K562 (cell line): ENCODE data around the gene NEB. TPM values are rescaled to one million over a fixed set of nuclear protein-coding genes. Genes with fewer than 3 reads are reported as not detected.

Experiments used
- ATAC-seq: fragments of 200-7000 bp; cut with Tn5 transposase; 3 replicates; pipeline ENCODE4 v1.9.1; 2020; ENCODE audit warnings: moderate library complexity
- BruUV-seq: library from RNA; stranded (reverse); fragments of 400-500 nt; replicated peaks from 2 replicates; lab custom pipeline; 2021; lab: Mats Ljungman, UMichigan
- CTCF ChIA-PET: fragments of 300-600 bp; formaldehyde crosslinking; extraction: SDS; loops from one replicate; lab custom pipeline; 2021; ENCODE audit warnings: low intra/inter-chr PET ratio; lab: Yijun Ruan, JAX
- POLR2A ChIA-PET: fragments of 300-600, 350-650 bp; sonication (Branson Sonifier 250); formaldehyde crosslinking; extraction: SDS; loops from one replicate; lab custom pipeline; 2021; ENCODE audit warnings: antibody characterized with exemption, inconsistent platforms; lab: Yijun Ruan, JAX
- DNase-seq, 4 experiments: peaks; one replicate each; pipeline versions ENCODE4 v3.0.0 to v3.0.0-alpha.2; 2011 to 2018; ENCODE audit warnings: low spot score in 3 of 4, mixed read lengths in 3 of 4; ENCODE audit errors: extremely low read depth in 1 of 4
- FAIRE-seq: peaks from 2 replicates; lab custom pipeline; 2011; peaks lifted over from hg19 to GRCh38; lab: Jason Lieb, UNC
- H2AFZ ChIP-seq: 2 replicates; pipeline ENCODE4 v1.6.0; 2011; ENCODE audit warnings: low read depth, low read length, control low read depth, inconsistent platforms
- H3K27ac ChIP-seq: fragments of 200-600 bp; 3 replicates; pipeline ENCODE4 v1.8.0; 2011; ENCODE audit warnings: low read depth, mild to moderate bottlenecking, control low read depth, inconsistent platforms, low read length, moderate library complexity, mixed read lengths; ENCODE audit errors: extremely low read depth
- H3K27me3 ChIP-seq, 2 experiments: fragments of 300-600 bp in 1 of 2; 2 replicates in 1 of 2; 3 replicates in 1 of 2; pipeline versions ENCODE4 v1.6.0 to v1.8.0; 2011; ENCODE audit warnings: inconsistent platforms in 2 of 2, low read length in 2 of 2, mild to moderate bottlenecking in 1 of 2, mixed read lengths in 1 of 2, moderate library complexity in 1 of 2; ENCODE audit not compliant: control insufficient read depth in 2 of 2, insufficient read depth in 2 of 2
- H3K36me3 ChIP-seq: fragments of 300-600 bp; 3 replicates; pipeline ENCODE4 v1.8.0; 2011; ENCODE audit warnings: mild to moderate bottlenecking, low read length, inconsistent platforms; ENCODE audit not compliant: control insufficient read depth, insufficient read depth
- H3K4me1 ChIP-seq, 2 experiments: fragments of 200-600 bp in 1 of 2; replicated peaks in 1 of 2; 2 replicates in 1 of 2; 3 replicates in 1 of 2; pipeline versions ENCODE4 v1.5.1 to v1.8.0; 2011; ENCODE audit warnings: inconsistent platforms in 2 of 2, low read length in 2 of 2, mild to moderate bottlenecking in 1 of 2, mixed read lengths in 1 of 2, moderate library complexity in 1 of 2; ENCODE audit not compliant: control insufficient read depth in 2 of 2, insufficient read depth in 2 of 2
- H3K4me2 ChIP-seq: 2 replicates; pipeline ENCODE4 v1.6.1; 2011; ENCODE audit warnings: low read length, control low read depth, inconsistent platforms, mixed read lengths; ENCODE audit not compliant: insufficient read depth
- H3K4me3 ChIP-seq: fragments of 200-600 bp; sonication (generic), shearing (Covaris generic); 2 replicates; pipeline ENCODE4 v1.5.1; 2016; ENCODE audit warnings: control low read depth, inconsistent platforms
- H3K79me2 ChIP-seq: fragments of 200-600 bp; 3 replicates; pipeline ENCODE4 v1.8.0; 2011; ENCODE audit warnings: low read length, inconsistent platforms; ENCODE audit not compliant: control insufficient read depth, insufficient read depth
- H3K9ac ChIP-seq, 2 experiments: 2 replicates each; pipeline versions ENCODE4 v1.6.0 to v1.6.1; 2011; ENCODE audit warnings: low read depth in 2 of 2, low read length in 2 of 2, control low read depth in 1 of 2, inconsistent platforms in 1 of 2, mild to moderate bottlenecking in 1 of 2, mixed read lengths in 1 of 2; ENCODE audit not compliant: insufficient read depth in 1 of 2
- H3K9me1 ChIP-seq: one replicate; pipeline ENCODE4 v1.6.0; 2011; ENCODE audit warnings: inconsistent platforms, mild to moderate bottlenecking, low read length, moderate library complexity; ENCODE audit not compliant: control insufficient read depth, insufficient read depth
- H3K9me3 ChIP-seq: replicated peaks from 2 replicates; pipeline ENCODE4 v1.5.1; 2011; ENCODE audit warnings: low read depth, low read length, inconsistent platforms; ENCODE audit not compliant: control insufficient read depth, insufficient read depth
- H4K20me1 ChIP-seq: replicated peaks from 2 replicates; pipeline ENCODE4 v1.6.1; 2011; ENCODE audit warnings: low read length, inconsistent platforms, mixed read lengths; ENCODE audit not compliant: control insufficient read depth, insufficient read depth
- DACH1 ChIP-seq: fragments of 450-650 bp; IDR thresholded peaks from 2 replicates; pipeline ENCODE4 v1.6.1; 2018; ENCODE audit not compliant: partially characterized antibody
- EP300 ChIP-seq: IDR thresholded peaks from 2 replicates; pipeline ENCODE4 v1.6.1; 2012; ENCODE audit warnings: low read length, improper control_type of control experiment
- MBD1 ChIP-seq: fragments of 250-450 bp; sonication (Bioruptor Pico); IDR thresholded peaks from 2 replicates; pipeline ENCODE4 v1.8.0; 2022; ENCODE audit warnings: inconsistent platforms
- NFE2 ChIP-seq: IDR thresholded peaks from 2 replicates; pipeline ENCODE4 v1.6.1; 2014; ENCODE audit warnings: antibody characterized with exemption, low read depth
- PBX2 ChIP-seq, 2 experiments: IDR thresholded peaks in 1 of 2; conservative IDR thresholded peaks in 1 of 2; 2 replicates each; pipeline ENCODE4 v1.6.1; 2016; ENCODE audit warnings: low read depth in 2 of 2, mild to moderate bottlenecking in 1 of 2, missing compliant biosample characterization in 1 of 2, missing genetic modification characterization in 1 of 2, moderate library complexity in 1 of 2
- PHB ChIP-seq: fragments of 250-450 bp; sonication (Bioruptor Pico); IDR thresholded peaks from 2 replicates; pipeline ENCODE4 v1.5.0; 2021
- SIN3B ChIP-seq: fragments of 450-650 bp; IDR thresholded peaks from 2 replicates; pipeline ENCODE4 v1.6.1; 2017; ENCODE audit warnings: low read depth, mild to moderate bottlenecking, moderate library complexity
- ZEB2 ChIP-seq: fragments of 450-650 bp; IDR thresholded peaks from 2 replicates; pipeline ENCODE4 v1.6.1; 2016
- ZNF197 ChIP-seq: fragments of 200-800 bp; sonication (Bioruptor generic); IDR thresholded peaks from 2 replicates; pipeline ENCODE4 v1.6.1; 2016; ENCODE audit warnings: low read depth, missing genetic modification characterization, missing compliant biosample characterization
- ZNF239 ChIP-seq: fragments of 250-450 bp; sonication (Bioruptor Pico); IDR thresholded peaks from 2 replicates; pipeline ENCODE4 v1.4.0; 2020; ENCODE audit warnings: mild to moderate bottlenecking
- ZNF586 ChIP-seq: fragments of 450-650 bp; formaldehyde crosslinking; conservative IDR thresholded peaks from 2 replicates; pipeline ENCODE4 v1.4.0; 2020; ENCODE audit warnings: mild to moderate bottlenecking, moderate library complexity
- WGBS: fragments of 100-300 bp; shearing (Covaris generic); methylation state at CpG from one replicate; pipeline ENCODE4 v1.1.6; 2016; ENCODE audit warnings: low coverage, mixed read lengths; ENCODE audit not compliant: insufficient coverage; ENCODE audit errors: missing lambda C conversion rate; 5-methylcytosine and 5-hydroxymethylcytosine counted together
- in situ Hi-C: fragments of 300-500 bp; cut with MboI; formaldehyde crosslinking; loops from 4 replicates; pipeline ENCODE4 v1.15.0; 2018; ENCODE audit warnings: inconsistent platforms, mixed read lengths
- intact Hi-C: fragments of 100-400 bp; cut with micrococcal nuclease; formaldehyde crosslinking; loops from 2 replicates; pipeline ENCODE4 v1.14.2; 2022
- polyA plus RNA-seq, 8 experiments: library from polyadenylated mRNA; depleted of rRNA in 4 of 8; stranded (reverse) in 5 of 8; unstranded in 3 of 8; fragments of >200 nt; fragmentation: Nextera tagmentation in 2 of 8; fragmentation: Illumina TruSeq in 1 of 8; extraction: Ambion mirVana in 2 of 8; extraction: Trizol in 1 of 8; gene quantifications; 2 replicates each; pipeline versions ENCODE4 v1.2.1 to v1.2.3, GENCODE V29; 2011 to 2014; ENCODE audit warnings: inconsistent platforms in 1 of 8, missing spikeins in 1 of 8
- total RNA-seq, 7 experiments: library from RNA; depleted of rRNA in 6 of 7; stranded (reverse); fragments of >200 nt in 6 of 7; fragmentation: Illumina TruSeq in 2 of 7; extraction: Trizol in 2 of 7; gene quantifications; 2 replicates each; pipeline versions ENCODE4 v1.2.1 to v1.2.3, GENCODE V29; 2011 to 2021; ENCODE audit warnings: low replicate concordance in 1 of 7

NEB gene
- total and polyA plus RNA-seq, 9 of the 15 experiments (the other 6 are each of a cell fraction or from before 2014, with no cell fraction given): 1.7 to 3.8 (median 2.9) TPM

- no peak for FAIRE-seq
- BruUV-seq: no TSS peak
- in situ Hi-C loops (no loop called here), intact Hi-C loops (no loop called here)
- H3K4me1 ChIP-seq: no peaks in the 10 kb centered on the region
- H3K9me1 ChIP-seq: no peaks in the 10 kb centered on the region
- peaks cover 83% of the 10 kb centered on the region for H3K36me3 ChIP-seq
- H3K4me2 ChIP-seq: no peak overlapping the region
- H3K79me2 ChIP-seq: peaks cover 19% of the 10 kb centered on the region; the same call in 2 of the 3 replicates
- H2AFZ ChIP-seq: no peak overlapping the region
- no peaks in the 10 kb centered on the region for H4K20me1 ChIP-seq
- TF ChIP-seq DACH1 (no peak), MBD1 (CRISPR knock-in tag) (no peak), EP300 (no peak), ZNF239 (CRISPR knock-in tag) (no peak), NFE2 (no peak), ZNF197 (no peak), ZEB2 (no peak), PHB (CRISPR knock-in tag) (no peak), PBX2 (CRISPR knock-in tag; IDR thresholded peaks at IDR 0.05; ENCODE audit: low read depth) (no peak), PBX2 (tag; conservative IDR thresholded peaks at IDR 0.05; ENCODE audit: low read depth) (no peak), SIN3B (no peak), ZNF586 (CRISPR knock-in tag) (no peak)
- no peaks in the 10 kb centered on the region for H3K9me3 ChIP-seq
- no peaks in the 10 kb centered on the region for H3K27me3 ChIP-seq
- H3K4me3 ChIP-seq: no peak overlapping the region
- ATAC-seq: no peak
- H3K27ac ChIP-seq: no peak overlapping the region
- H3K9ac ChIP-seq: no peak overlapping the region
- DNase-seq: no peak
- ChIA-PET POLR2A (no interaction called here), CTCF (no interaction called here)
- WGBS: 100% methylated on average over 2 of the region's 2 CpGs
Observed at GRCh38 chr2:151475071-151475470, 259.2 kb downstream of the NEB start.
